Testis (tissue), 2 donors: ENCODE results near the gene GMCL2.

Experiments
- CTCF ChIP-seq, 3 experiments: fragments of 450-650 bp in 2 of 3; fragments of 200-600 bp in 1 of 3; sonication (generic) in 1 of 3; IDR thresholded peaks; one replicate each; pipeline ENCODE4 v1.5.1; 2016 to 2019; ENCODE audit warnings: antibody characterized with exemption in 3 of 3, mild to moderate bottlenecking in 2 of 3, moderate library complexity in 1 of 3
- POLR2A ChIP-seq: fragments of 450-650 bp; IDR thresholded peaks from one replicate; pipeline ENCODE4 v1.6.1; 2017; ENCODE audit warnings: antibody characterized with exemption, mild to moderate bottlenecking, moderate library complexity

- TF ChIP-seq POLR2A (no peak), CTCF (IDR thresholded peaks at IDR 0.05) (no peak)
Measured at GRCh38 chr5:178153530-178154340, 33.4 kb downstream of the GMCL2 start, which contains the start of gene NHP2.
